Fibroblast of villous mesenchyme (primary cell): ENCODE results near the gene WIPF1. TPM values are rescaled to one million over a fixed set of nuclear protein-coding genes. Genes with fewer than 3 reads are reported as not detected.
A peak's percentile ranks its signal among the peaks of the same experiment; 100 is the strongest.

ENCODE experiments used
- DNase-seq: peaks from one replicate; pipeline ENCODE4 v3.0.0-alpha.2; 2010; ENCODE audit warnings: low read depth
- H3K4me3 ChIP-seq: 2 replicates; pipeline ENCODE4 v1.5.1; 2011; ENCODE audit warnings: low read depth, mild to moderate bottlenecking, low read length
- total RNA-seq: library from RNA; depleted of rRNA; stranded (reverse); fragments of >200 nt; gene quantifications from 2 replicates; pipeline ENCODE4 v1.2.3, GENCODE V29; 2012
- TF ChIP-seq, protein P1 (sequence below): IDR thresholded peaks from 2 replicates; pipeline ENCODE4 v1.5.1; 2012; ENCODE audit warnings: low read depth, mild to moderate bottlenecking, low read length; ENCODE audit not compliant: insufficient read depth

Gene WIPF1
- total RNA-seq, result 13.0 and 15.1 TPM in 2 replicates

DNA sequence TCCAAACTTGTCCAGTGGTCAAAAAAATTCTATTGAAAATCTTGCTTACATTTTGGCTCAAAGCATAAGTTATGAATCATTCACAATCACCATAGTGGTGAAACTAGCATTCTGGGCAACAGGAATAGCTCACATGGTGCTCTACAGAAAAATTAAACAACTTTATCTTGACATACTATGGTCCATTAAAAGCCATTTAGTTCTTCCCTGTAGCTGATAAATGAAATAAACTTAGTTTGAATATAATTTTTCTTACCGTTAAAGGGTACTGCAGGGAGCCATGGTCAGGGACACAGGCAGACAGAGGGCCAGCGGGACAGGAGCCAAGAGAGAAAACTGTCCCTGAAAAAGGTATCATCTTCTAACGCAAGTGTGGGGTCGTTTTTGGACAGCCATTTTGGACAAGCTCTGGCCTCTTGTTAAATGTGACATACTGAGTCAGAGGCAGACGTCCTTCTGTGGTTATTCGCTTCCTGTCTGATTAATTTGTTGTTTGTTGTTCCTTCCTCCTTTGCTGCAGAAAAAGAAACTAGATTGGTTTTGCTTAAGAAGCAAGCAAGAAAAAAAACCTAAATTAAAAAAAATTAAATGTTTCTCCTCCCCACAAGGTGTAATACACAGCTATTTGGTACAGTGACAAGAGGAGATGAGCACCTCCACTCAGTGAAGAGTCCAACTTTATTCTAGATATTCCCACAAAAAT, at the start of gene WIPF1:
TSS of gene WIPF1 (minus strand) at position 460 of the 703 bp plus-strand sequence. CDS start 12,231 bp downstream, outside the sequence.
- DNase-seq, result peak; percentile 84
- TF ChIP-seq, protein P1, sequence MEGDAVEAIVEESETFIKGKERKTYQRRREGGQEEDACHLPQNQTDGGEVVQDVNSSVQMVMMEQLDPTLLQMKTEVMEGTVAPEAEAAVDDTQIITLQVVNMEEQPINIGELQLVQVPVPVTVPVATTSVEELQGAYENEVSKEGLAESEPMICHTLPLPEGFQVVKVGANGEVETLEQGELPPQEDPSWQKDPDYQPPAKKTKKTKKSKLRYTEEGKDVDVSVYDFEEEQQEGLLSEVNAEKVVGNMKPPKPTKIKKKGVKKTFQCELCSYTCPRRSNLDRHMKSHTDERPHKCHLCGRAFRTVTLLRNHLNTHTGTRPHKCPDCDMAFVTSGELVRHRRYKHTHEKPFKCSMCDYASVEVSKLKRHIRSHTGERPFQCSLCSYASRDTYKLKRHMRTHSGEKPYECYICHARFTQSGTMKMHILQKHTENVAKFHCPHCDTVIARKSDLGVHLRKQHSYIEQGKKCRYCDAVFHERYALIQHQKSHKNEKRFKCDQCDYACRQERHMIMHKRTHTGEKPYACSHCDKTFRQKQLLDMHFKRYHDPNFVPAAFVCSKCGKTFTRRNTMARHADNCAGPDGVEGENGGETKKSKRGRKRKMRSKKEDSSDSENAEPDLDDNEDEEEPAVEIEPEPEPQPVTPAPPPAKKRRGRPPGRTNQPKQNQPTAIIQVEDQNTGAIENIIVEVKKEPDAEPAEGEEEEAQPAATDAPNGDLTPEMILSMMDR, result no peak
- H3K4me3 ChIP-seq, result no peak within 1 kb of the TSS

DNA sequence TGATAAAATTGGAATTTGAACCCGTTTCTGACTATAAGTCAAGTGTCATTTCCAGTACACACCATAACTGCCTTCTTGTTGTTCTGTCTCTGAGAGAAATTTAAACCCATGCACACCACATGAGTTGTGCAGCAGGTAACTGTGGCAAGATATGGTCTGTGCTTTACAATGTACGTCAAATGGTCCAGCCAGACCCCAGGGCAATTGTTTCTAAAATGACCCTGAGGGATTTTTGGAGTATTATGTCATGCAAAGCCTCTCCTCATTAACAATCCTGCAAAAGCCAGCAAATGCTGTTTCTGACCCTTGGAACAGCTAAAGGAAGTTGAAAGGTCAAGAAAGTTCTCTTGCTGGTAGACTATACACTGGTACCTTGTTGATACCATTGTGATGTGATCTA, 47.7 kb upstream of the WIPF1 start:
- DNase-seq, result no peak
- no peak overlapping the region for H3K4me3 ChIP-seq
- TF ChIP-seq, protein P1, result no peak

GRCh38 chr2:174644406-174644805, 46.8 kb upstream of the WIPF1 start:
- peak; percentile 29 for DNase-seq
- TF ChIP-seq, protein P1, result no peak
- H3K4me3 ChIP-seq, result no peak overlapping the region

GRCh38 chr2:174643356-174643755, 45.8 kb upstream of the WIPF1 start:
- no peak overlapping the region for H3K4me3 ChIP-seq
- TF ChIP-seq, protein P1, result no peak
- DNase-seq, result no peak

GRCh38 chr2:174641168-174641567, 43.6 kb upstream of the WIPF1 start:
- TF ChIP-seq, protein P1, result no peak
- H3K4me3 ChIP-seq, result no peak overlapping the region
- no peak for DNase-seq

GRCh38 chr2:174636987-174637386, 39.4 kb upstream of the WIPF1 start:
- DNase-seq, result no peak
- H3K4me3 ChIP-seq, result no peak overlapping the region
- TF ChIP-seq, protein P1, result peak; percentile 12
